ENCODE measurements around the gene CFAP161.

CFAP161 gene

DNA sequence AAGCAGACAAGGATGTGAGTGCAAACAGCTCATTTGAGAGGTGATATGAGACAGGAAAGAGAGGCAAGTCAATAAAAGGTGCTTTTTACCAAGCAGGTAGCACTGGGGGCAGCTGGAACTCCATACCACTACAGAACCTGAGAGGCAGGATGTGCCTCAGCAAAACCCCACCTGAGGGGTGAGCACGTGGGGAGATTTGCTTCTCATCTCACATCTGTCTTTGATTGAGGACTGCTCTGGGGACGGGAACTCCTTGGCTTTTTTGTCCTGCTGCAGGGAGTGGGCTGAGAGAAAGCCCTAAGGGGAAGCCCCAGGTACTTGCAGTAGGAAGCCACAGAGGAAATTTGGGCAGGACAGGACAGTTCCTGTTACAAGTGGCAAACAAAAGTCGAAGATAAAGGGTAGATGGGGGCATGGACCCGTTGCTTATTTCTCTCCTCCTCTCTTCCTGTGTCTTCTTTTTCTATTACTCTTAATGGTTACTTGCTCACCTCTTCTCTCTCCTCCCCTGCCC is 27.1 kb downstream of the CFAP161 start:
- Histone ChIP-seq H3K27ac (ENCODE audit: low read depth, low read length) (no peak overlapping the region), H3K4me1 (ENCODE audit: control insufficient read depth in 1 of 2, insufficient read depth in 2 of 2, low read length in 2 of 2) (no peaks in the 10 kb centered on the region), H3K18ac (ENCODE audit: low read length) (no peak overlapping the region), H3K79me1 (ENCODE audit: low read length) (no peaks in the 10 kb centered on the region), H4K91ac (ENCODE audit: low read depth, low read length) (no peak overlapping the region), H3K4me2 (ENCODE audit: low read length) (no peak overlapping the region), H3K9ac (ENCODE audit: low read length) (no peak overlapping the region), H2BK5ac (ENCODE audit: low read depth, low read length, poor library complexity) (no peak overlapping the region), H3K4me3 (ENCODE audit: low read depth, low read length) (no peak overlapping the region), H3K27me3 (ENCODE audit: insufficient read depth, low read length) (no peaks in the 10 kb centered on the region), H2BK12ac (ENCODE audit: low read length) (no peak overlapping the region), H3K9me3 (ENCODE audit: insufficient read depth, low read depth, low read length) (no peaks in the 10 kb centered on the region), H3K14ac (ENCODE audit: low read length) (no peak overlapping the region), H3K36me3 (ENCODE audit: control insufficient read depth in 1 of 2, insufficient read depth in 2 of 2, low read length in 2 of 2) (no peaks in the 10 kb centered on the region), H2BK120ac (ENCODE audit: insufficient read depth, low read length, poor library complexity) (no peak overlapping the region), H3K4ac (ENCODE audit: low read depth, low read length) (no peak overlapping the region), H2AK5ac (ENCODE audit: low read length) (no peak overlapping the region), H3K79me2 (ENCODE audit: control insufficient read depth, insufficient read depth, low read length, poor library complexity) (no peaks in the 10 kb centered on the region), H3K23ac (ENCODE audit: low read length) (no peak overlapping the region), H4K12ac (ENCODE audit: low read depth, low read length) (no peak overlapping the region), H4K8ac (ENCODE audit: low read depth, low read length) (no peak overlapping the region), H2AFZ (ENCODE audit: insufficient read depth, low read length, poor library complexity) (no peak overlapping the region)
- no CpG with 5 or more reads among the region's 4 CpGs for WGBS (ENCODE audit: extremely low coverage, insufficient coverage, insufficient read length)
- DNase-seq = no peak

GRCh38 chr15:81161851-81162250 is 27.8 kb downstream of the CFAP161 start:
- H3K4me3 ChIP-seq (ENCODE audit: low read depth, low read length) = no peak overlapping the region
- H3K27me3 ChIP-seq (ENCODE audit: insufficient read depth, low read length) = no peaks in the 10 kb centered on the region
- H3K79me1 ChIP-seq (ENCODE audit: low read length) = no peaks in the 10 kb centered on the region
- no CpG with 5 or more reads among the region's 7 CpGs for WGBS (ENCODE audit: extremely low coverage, insufficient coverage, insufficient read length)
- H2BK12ac ChIP-seq (ENCODE audit: low read length) = no peak overlapping the region
- no peak overlapping the region for H2BK5ac ChIP-seq (ENCODE audit: low read depth, low read length, poor library complexity)
- no peak overlapping the region for H2AK5ac ChIP-seq (ENCODE audit: low read length)
- no peak overlapping the region for H4K12ac ChIP-seq (ENCODE audit: low read depth, low read length)
- no peak overlapping the region for H3K9ac ChIP-seq (ENCODE audit: low read length)
- H4K8ac ChIP-seq (ENCODE audit: low read depth, low read length) = no peak overlapping the region
- no peaks in the 10 kb centered on the region for H3K9me3 ChIP-seq (ENCODE audit: insufficient read depth, low read depth, low read length)
- no peak for DNase-seq
- no peak overlapping the region for H2BK120ac ChIP-seq (ENCODE audit: insufficient read depth, low read length, poor library complexity)
- no peaks in the 10 kb centered on the region for H3K79me2 ChIP-seq (ENCODE audit: control insufficient read depth, insufficient read depth, low read length, poor library complexity)
- H3K4ac ChIP-seq (ENCODE audit: low read depth, low read length) = no peak overlapping the region
- H3K18ac ChIP-seq (ENCODE audit: low read length) = no peak overlapping the region
- no peak overlapping the region for H3K27ac ChIP-seq (ENCODE audit: low read depth, low read length)
- no peaks in the 10 kb centered on the region for H3K4me1 ChIP-seq (ENCODE audit: control insufficient read depth in 1 of 2, insufficient read depth in 2 of 2, low read length in 2 of 2)
- no peak overlapping the region for H2AFZ ChIP-seq (ENCODE audit: insufficient read depth, low read length, poor library complexity)
- H3K36me3 ChIP-seq (ENCODE audit: control insufficient read depth in 1 of 2, insufficient read depth in 2 of 2, low read length in 2 of 2) = no peaks in the 10 kb centered on the region
- no peak overlapping the region for H3K4me2 ChIP-seq (ENCODE audit: low read length)
- H3K23ac ChIP-seq (ENCODE audit: low read length) = no peak overlapping the region
- H4K91ac ChIP-seq (ENCODE audit: low read depth, low read length) = no peak overlapping the region
- H3K14ac ChIP-seq (ENCODE audit: low read length) = no peak overlapping the region

DNA sequence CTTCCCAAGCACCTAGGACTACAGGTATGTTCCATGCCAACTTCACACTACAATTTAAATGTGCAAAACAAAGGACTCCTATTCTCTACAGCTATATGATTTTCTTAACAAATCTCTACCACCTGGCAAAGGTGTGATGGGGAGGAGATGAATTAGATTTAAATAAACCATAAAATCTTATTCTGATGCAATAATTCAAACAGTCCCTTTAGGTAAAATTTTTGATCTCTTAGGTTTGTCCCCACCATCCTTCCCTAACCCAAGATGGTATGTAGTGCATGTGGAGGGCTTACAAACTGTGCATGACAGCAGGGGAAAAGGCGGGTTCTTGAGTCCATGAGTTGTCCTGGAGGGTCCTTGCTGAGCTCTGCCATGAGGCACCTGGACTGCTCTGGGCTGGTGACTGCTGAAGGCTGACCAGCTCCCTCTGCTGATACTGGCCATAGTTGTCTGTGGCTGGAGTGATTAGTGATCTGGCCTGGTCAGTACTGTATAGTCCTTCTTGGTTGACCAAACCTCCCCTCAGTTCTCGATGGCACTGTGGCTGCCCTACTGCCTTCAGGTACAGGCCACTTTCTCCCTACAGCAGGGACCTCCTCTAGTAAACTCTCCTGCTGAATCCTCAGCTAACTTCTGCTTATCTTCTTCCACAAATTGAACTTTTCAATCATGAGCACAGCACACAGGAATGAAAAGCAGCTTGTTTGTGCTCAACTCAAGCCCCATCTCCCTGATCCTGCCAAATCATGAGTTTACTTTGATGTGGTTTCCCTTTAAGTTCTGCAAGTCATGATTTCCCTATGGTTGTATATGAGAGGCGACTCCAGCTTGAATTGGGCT is 30.1 kb downstream of the CFAP161 start:
- Histone ChIP-seq H3K9ac (ENCODE audit: low read length) (no peak overlapping the region), H4K12ac (ENCODE audit: low read depth, low read length) (no peak overlapping the region), H3K4me3 (ENCODE audit: low read depth, low read length) (no peak overlapping the region), H3K79me2 (ENCODE audit: control insufficient read depth, insufficient read depth, low read length, poor library complexity) (no peaks in the 10 kb centered on the region), H3K4me1 (ENCODE audit: control insufficient read depth in 1 of 2, insufficient read depth in 2 of 2, low read length in 2 of 2) (no peaks in the 10 kb centered on the region), H2BK120ac (ENCODE audit: insufficient read depth, low read length, poor library complexity) (no peak overlapping the region), H2AFZ (ENCODE audit: insufficient read depth, low read length, poor library complexity) (no peak overlapping the region), H3K27me3 (ENCODE audit: insufficient read depth, low read length) (no peaks in the 10 kb centered on the region), H3K27ac (ENCODE audit: low read depth, low read length) (no peak overlapping the region), H3K79me1 (ENCODE audit: low read length) (no peaks in the 10 kb centered on the region), H2BK5ac (ENCODE audit: low read depth, low read length, poor library complexity) (no peak overlapping the region), H3K4ac (ENCODE audit: low read depth, low read length) (no peak overlapping the region), H3K14ac (ENCODE audit: low read length) (no peak overlapping the region), H3K36me3 (ENCODE audit: control insufficient read depth in 1 of 2, insufficient read depth in 2 of 2, low read length in 2 of 2) (no peaks in the 10 kb centered on the region), H3K9me3 (ENCODE audit: insufficient read depth, low read depth, low read length) (no peaks in the 10 kb centered on the region), H2BK12ac (ENCODE audit: low read length) (no peak overlapping the region), H3K4me2 (ENCODE audit: low read length) (no peak overlapping the region), H3K23ac (ENCODE audit: low read length) (no peak overlapping the region), H3K18ac (ENCODE audit: low read length) (no peak overlapping the region), H2AK5ac (ENCODE audit: low read length) (no peak overlapping the region), H4K91ac (ENCODE audit: low read depth, low read length) (no peak overlapping the region), H4K8ac (ENCODE audit: low read depth, low read length) (no peak overlapping the region)
- no peak for DNase-seq
- no CpG with 5 or more reads among the region's 3 CpGs for WGBS (ENCODE audit: extremely low coverage, insufficient coverage, insufficient read length)

GRCh38 chr15:81165535-81165934 is 31.5 kb downstream of the CFAP161 start:
- Histone ChIP-seq H3K9me3 (ENCODE audit: insufficient read depth, low read depth, low read length) (no peaks in the 10 kb centered on the region), H3K14ac (ENCODE audit: low read length) (no peak overlapping the region), H3K36me3 (ENCODE audit: control insufficient read depth in 1 of 2, insufficient read depth in 2 of 2, low read length in 2 of 2) (no peaks in the 10 kb centered on the region), H4K12ac (ENCODE audit: low read depth, low read length) (no peak overlapping the region), H3K4me2 (ENCODE audit: low read length) (no peak overlapping the region), H3K18ac (ENCODE audit: low read length) (no peak overlapping the region), H3K9ac (ENCODE audit: low read length) (no peak overlapping the region), H3K23ac (ENCODE audit: low read length) (no peak overlapping the region), H2BK5ac (ENCODE audit: low read depth, low read length, poor library complexity) (no peak overlapping the region), H4K91ac (ENCODE audit: low read depth, low read length) (no peak overlapping the region), H3K4ac (ENCODE audit: low read depth, low read length) (no peak overlapping the region), H3K79me2 (ENCODE audit: control insufficient read depth, insufficient read depth, low read length, poor library complexity) (no peaks in the 10 kb centered on the region), H3K4me3 (ENCODE audit: low read depth, low read length) (no peak overlapping the region), H3K27me3 (ENCODE audit: insufficient read depth, low read length) (no peaks in the 10 kb centered on the region), H3K27ac (ENCODE audit: low read depth, low read length) (no peak overlapping the region), H2BK12ac (ENCODE audit: low read length) (no peak overlapping the region), H3K4me1 (ENCODE audit: control insufficient read depth in 1 of 2, insufficient read depth in 2 of 2, low read length in 2 of 2) (no peaks in the 10 kb centered on the region), H4K8ac (ENCODE audit: low read depth, low read length) (no peak overlapping the region), H2BK120ac (ENCODE audit: insufficient read depth, low read length, poor library complexity) (no peak overlapping the region), H2AK5ac (ENCODE audit: low read length) (no peak overlapping the region), H2AFZ (ENCODE audit: insufficient read depth, low read length, poor library complexity) (no peak overlapping the region), H3K79me1 (ENCODE audit: low read length) (no peaks in the 10 kb centered on the region)
- no CpG with 5 or more reads among the region's 3 CpGs for WGBS (ENCODE audit: extremely low coverage, insufficient coverage, insufficient read length)
- no peak for DNase-seq

Data from trophoblast cell (in vitro differentiated cells and primary cell).